BLaER1 treated with 17β-estradiol and CSF1 and Interleukin-3, amounts not matched to agents 10 nM and 100 nM (cell line): ENCODE data around the gene TXNRD2.
A peak's percentile ranks its signal among the peaks of the same experiment; 100 is the strongest.

Experiments used
- H3K27ac ChIP-seq, 11 experiments: shearing (Covaris generic); formaldehyde crosslinking; 2 replicates each; pipeline ENCODE4 v1.8.1; 2022
- H3K27me3 ChIP-seq, 11 experiments: shearing (Covaris generic); formaldehyde crosslinking; 2 replicates each; pipeline ENCODE4 v1.8.1; 2022
- H3K36me3 ChIP-seq, 11 experiments: shearing (Covaris generic); formaldehyde crosslinking; 2 replicates each; pipeline ENCODE4 v1.8.1; 2022
- H3K4me1 ChIP-seq, 10 experiments: shearing (Covaris generic); formaldehyde crosslinking; 2 replicates each; pipeline ENCODE4 v1.8.1; 2022
- H3K4me2 ChIP-seq, 11 experiments: shearing (Covaris generic); formaldehyde crosslinking; 2 replicates each; pipeline ENCODE4 v1.8.1; 2022
- H3K4me3 ChIP-seq, 10 experiments: shearing (Covaris generic); formaldehyde crosslinking; 2 replicates each; pipeline ENCODE4 v1.8.1; 2022
- H3K9ac ChIP-seq, 11 experiments: shearing (Covaris generic); formaldehyde crosslinking; 2 replicates each; pipeline ENCODE4 v1.8.1; 2022
- H3K9me3 ChIP-seq, 11 experiments: shearing (Covaris generic); formaldehyde crosslinking; replicated peaks in 1 of 11; 2 replicates each; pipeline ENCODE4 v1.8.1; 2022
- H4K20me1 ChIP-seq, 11 experiments: shearing (Covaris generic); formaldehyde crosslinking; 2 replicates each; pipeline ENCODE4 v1.8.1; 2022
- Cebpa-rat ChIP-seq, 11 experiments: shearing (Covaris generic); IDR thresholded peaks; 2 replicates each; pipeline ENCODE4 v1.8.1; 2022

Gene TXNRD2

GRCh38 chr22:19843107-19843856 lies 98.3 kb downstream of the TXNRD2 start:
- peak overlapping the region; percentile 77 to 96 (median 87) for H3K4me2 ChIP-seq
- H3K4me3 ChIP-seq: peak overlapping the region in 1 of 10 experiments; percentile 21; a peak in 1 of 20 replicates
- peak overlapping the region; percentile 54 to 73 (median 65); a peak in 21 of 22 replicates for H3K9ac ChIP-seq
- H3K4me1 ChIP-seq: peaks cover 50 to 65% (median 61%) of the 10 kb centered on the region in 10 experiments
- H3K27me3 ChIP-seq: no peaks in the 10 kb centered on the region
- no peak for TF ChIP-seq Cebpa-rat (IDR thresholded peaks at IDR 0.05)
- H4K20me1 ChIP-seq: peaks cover 0 to 94% (median 36%) of the 10 kb centered on the region in 11 experiments; a peak in 16 of 22 replicates
- H3K27ac ChIP-seq: peak overlapping the region; percentile 55 to 77 (median 69); a peak in 21 of 22 replicates
- H3K36me3 ChIP-seq: peaks cover 4 to 19% (median 14%) of the 10 kb centered on the region in 11 experiments; a peak in 17 of 22 replicates
- H3K9me3 ChIP-seq: no peaks in the 10 kb centered on the region

DNA sequence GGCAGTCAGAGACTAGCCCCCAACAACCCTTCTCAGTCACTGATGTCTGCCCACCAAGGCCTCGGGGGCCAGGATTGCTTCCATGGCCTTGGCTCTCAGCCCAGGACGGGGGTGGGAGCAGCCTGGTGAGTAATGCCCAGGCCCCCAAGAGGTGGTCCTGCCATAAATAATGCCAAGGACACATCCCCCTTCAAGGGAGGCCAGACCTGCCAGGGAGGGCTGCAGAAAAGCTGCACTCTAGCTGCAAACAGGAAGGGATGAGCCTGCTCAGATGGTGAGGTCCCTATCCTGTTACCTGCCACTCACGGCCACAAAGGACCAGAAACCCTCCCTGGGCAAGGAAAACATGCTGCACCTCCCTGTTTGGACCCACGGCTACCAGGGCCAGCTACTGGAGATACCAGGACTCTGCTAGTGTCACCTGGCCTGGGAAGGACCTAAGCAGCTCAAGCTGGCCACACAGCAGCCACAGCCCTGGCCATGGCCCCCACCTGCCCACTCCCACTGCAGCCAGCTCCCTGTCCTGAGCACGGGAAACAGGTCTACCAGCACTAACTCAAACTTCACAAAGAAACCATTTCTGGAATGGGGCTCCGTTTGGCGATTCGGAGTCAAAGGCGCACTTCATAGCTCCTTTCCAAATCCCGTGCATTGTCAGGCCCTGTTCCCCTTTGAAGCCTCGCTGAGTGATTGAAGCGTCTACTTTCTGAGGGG lies 99.1 kb downstream of the TXNRD2 start:
- Histone ChIP-seq H3K4me3 (no peak overlapping the region), H3K4me1 (peaks cover 48 to 62% (median 57%) of the 10 kb centered on the region in 10 experiments), H4K20me1 (peaks cover 0 to 94% (median 31%) of the 10 kb centered on the region in 11 experiments; a peak in 14 of 22 replicates), H3K4me2 (peak overlapping the region; percentile 24 to 93 (median 54); a peak in 21 of 22 replicates), H3K9me3 (no peaks in the 10 kb centered on the region), H3K9ac (peak overlapping the region in 7 of 11 experiments; percentile 15 to 62 (median 21); a peak in 7 of 22 replicates), H3K27me3 (no peaks in the 10 kb centered on the region), H3K27ac (peak overlapping the region in 2 of 11 experiments; percentile 2 to 25; a peak in 2 of 22 replicates), H3K36me3 (peaks cover 0 to 15% (median 10%) of the 10 kb centered on the region in 11 experiments; a peak in 14 of 22 replicates)
- TF ChIP-seq Cebpa-rat (IDR thresholded peaks at IDR 0.05): no peak

DNA sequence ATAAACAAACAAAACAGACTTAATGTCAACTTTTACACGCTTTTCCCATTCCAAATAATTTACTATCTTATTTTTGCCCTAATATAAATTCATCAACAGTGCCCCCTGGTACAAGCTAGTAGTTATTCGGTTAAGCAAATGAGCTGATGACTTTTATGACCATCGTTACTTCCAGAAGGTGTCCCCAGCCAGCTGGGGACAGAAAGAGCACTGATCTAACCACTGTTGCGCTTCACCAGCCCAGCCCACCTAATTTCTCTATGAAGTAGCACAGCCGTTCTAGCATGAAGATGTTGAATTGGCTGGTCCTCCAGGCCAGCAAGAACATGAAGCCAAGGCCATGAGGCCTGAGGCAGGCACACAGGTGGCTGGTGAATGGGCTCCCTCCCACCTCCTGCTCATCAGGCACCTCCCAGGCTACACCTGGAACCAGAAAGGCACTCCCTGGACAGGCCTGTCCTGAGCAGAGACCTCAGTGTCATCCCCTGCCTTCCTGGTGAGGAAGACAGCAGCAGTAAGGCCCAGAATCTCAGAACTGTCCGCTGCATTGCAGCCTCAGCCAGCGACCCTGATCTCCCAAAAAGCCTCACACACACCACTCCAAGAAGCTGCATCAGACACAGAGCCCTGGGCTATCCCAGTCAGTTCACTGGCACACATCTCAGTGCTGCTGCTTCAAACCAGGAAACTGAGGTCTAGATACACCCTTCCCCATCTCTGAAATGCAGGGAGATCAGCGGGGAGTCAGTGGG lies 99.8 kb downstream of the TXNRD2 start:
- Histone ChIP-seq H3K9ac (peak overlapping the region in 6 of 11 experiments; percentile 15 to 47 (median 22); a peak in 5 of 22 replicates), H3K4me1 (peaks cover 48 to 56% (median 54%) of the 10 kb centered on the region in 10 experiments), H3K4me2 (peak overlapping the region in 10 of 11 experiments; percentile 24 to 93 (median 52); a peak in 18 of 22 replicates), H3K27me3 (no peaks in the 10 kb centered on the region), H3K4me3 (no peak overlapping the region), H3K9me3 (no peaks in the 10 kb centered on the region), H4K20me1 (peaks cover 0 to 91% (median 24%) of the 10 kb centered on the region in 11 experiments; a peak in 14 of 22 replicates), H3K27ac (peak overlapping the region in 2 of 11 experiments; percentile 2 to 25; a peak in 2 of 22 replicates), H3K36me3 (peaks cover 0 to 8% (median 3%) of the 10 kb centered on the region in 11 experiments; a peak in 9 of 22 replicates)
- no peak for TF ChIP-seq Cebpa-rat (IDR thresholded peaks at IDR 0.05)

DNA sequence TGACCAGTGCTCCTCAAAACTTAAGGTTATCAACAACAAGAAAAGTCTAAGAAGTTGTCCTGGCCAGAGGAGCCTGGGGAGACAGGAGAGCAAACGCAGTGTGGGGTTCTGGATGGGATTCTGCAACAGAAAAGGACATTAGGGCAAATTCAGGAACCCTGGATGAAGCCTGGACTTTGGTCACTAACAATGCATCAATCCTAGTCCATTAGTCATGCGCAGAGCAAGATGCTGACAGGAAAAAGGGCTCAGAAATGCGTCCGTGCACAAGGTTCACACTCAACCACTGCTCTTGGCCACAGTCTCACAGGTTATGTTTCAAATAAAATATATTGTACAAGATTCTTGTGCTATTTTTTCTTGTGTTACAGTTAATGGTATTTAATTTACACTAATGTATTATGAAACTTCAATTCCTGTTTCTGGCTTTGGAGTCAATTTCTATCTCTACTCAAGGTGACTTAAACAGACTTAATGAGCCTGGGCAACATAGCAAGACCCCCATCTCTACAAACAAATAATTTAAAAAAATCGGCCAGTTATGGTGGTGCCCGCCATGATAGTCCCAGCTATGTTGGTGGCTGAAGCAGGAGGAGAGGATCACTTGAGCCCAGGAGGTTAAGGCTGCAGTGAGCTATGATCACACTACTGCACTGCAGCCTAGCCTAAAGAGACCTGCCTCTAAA lies 100.5 kb downstream of the TXNRD2 start:
- peaks cover 0 to 83% (median 17%) of the 10 kb centered on the region in 11 experiments; a peak in 12 of 22 replicates for H4K20me1 ChIP-seq
- H3K9me3 ChIP-seq: no peaks in the 10 kb centered on the region
- peaks cover 44 to 49% (median 47%) of the 10 kb centered on the region in 10 experiments for H3K4me1 ChIP-seq
- no peaks in the 10 kb centered on the region for H3K27me3 ChIP-seq
- H3K36me3 ChIP-seq: peaks cover 0 to 5% (median 0%) of the 10 kb centered on the region in 11 experiments; a peak in 1 of 22 replicates
- H3K9ac ChIP-seq: no peak overlapping the region
- TF ChIP-seq Cebpa-rat (IDR thresholded peaks at IDR 0.05): no peak
- peak overlapping the region in 6 of 11 experiments; percentile 43 to 93 (median 54); a peak in 8 of 22 replicates for H3K4me2 ChIP-seq
- H3K4me3 ChIP-seq: no peak overlapping the region
- no peak overlapping the region for H3K27ac ChIP-seq

DNA sequence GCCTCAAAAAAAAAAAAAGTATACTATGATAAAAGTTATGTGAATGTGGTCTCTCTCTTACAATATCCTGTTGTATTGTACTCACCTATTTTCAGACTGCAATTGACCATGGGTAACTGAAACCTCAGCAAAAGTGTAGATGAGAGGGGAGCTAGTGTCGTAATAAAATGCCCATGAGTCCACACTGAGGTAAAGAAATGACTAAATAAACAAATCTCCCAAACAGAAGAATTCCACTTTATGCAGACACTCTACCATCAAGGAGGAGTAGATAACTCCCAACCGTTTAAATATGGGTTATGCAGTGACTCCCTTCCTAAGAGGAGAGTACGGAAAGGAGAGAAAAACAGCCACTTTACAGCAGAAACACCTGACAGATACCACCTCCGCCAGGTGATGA lies 101.6 kb downstream of the TXNRD2 start:
- peaks cover 0 to 5% (median 0%) of the 10 kb centered on the region in 11 experiments; a peak in 1 of 22 replicates for H3K36me3 ChIP-seq
- H3K4me2 ChIP-seq: no peak overlapping the region
- peaks cover 33 to 38% (median 36%) of the 10 kb centered on the region in 10 experiments for H3K4me1 ChIP-seq
- no peak overlapping the region for H3K27ac ChIP-seq
- H4K20me1 ChIP-seq: peaks cover 0 to 73% (median 9%) of the 10 kb centered on the region in 11 experiments; a peak in 11 of 22 replicates
- H3K9ac ChIP-seq: no peak overlapping the region
- H3K27me3 ChIP-seq: no peaks in the 10 kb centered on the region
- no peak for TF ChIP-seq Cebpa-rat (IDR thresholded peaks at IDR 0.05)
- H3K9me3 ChIP-seq: no peaks in the 10 kb centered on the region
- no peak overlapping the region for H3K4me3 ChIP-seq

DNA sequence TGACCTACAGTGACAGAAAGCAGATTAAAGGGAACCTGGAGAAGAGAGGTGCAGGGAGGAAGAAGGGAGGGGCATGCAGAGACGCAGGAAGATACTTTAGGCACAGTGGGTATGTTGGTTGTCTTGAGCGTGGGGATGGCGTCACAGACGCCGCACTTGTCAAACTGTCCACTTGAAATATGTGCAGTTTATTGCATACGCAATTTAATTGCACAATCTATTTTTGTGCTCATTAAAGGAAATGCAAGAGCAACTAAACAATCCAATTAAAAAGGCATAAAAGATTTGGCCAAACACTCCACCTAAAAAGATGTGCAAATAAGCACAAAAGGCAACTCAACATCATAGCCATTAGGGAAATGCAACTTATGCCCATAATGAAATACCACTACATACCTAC lies 103.7 kb downstream of the TXNRD2 start:
- Histone ChIP-seq H3K27ac (no peak overlapping the region), H3K9ac (no peak overlapping the region), H3K27me3 (no peaks in the 10 kb centered on the region), H3K4me2 (no peak overlapping the region), H3K36me3 (0 out of 22 replicates have a peak, but pooled peaks cover 0 to 5% (median 0%) of the 10 kb centered on the region in 11 experiments), H3K4me3 (no peak overlapping the region), H3K9me3 (no peaks in the 10 kb centered on the region), H3K4me1 (peaks cover 13 to 20% (median 18%) of the 10 kb centered on the region in 10 experiments), H4K20me1 (peaks cover 0 to 57% (median 6%) of the 10 kb centered on the region in 11 experiments; a peak in 8 of 22 replicates)
- TF ChIP-seq Cebpa-rat (IDR thresholded peaks at IDR 0.05): peak in 3 of 11 experiments; percentile 7 to 55 (median 39); a peak in 2 of 22 replicates

DNA sequence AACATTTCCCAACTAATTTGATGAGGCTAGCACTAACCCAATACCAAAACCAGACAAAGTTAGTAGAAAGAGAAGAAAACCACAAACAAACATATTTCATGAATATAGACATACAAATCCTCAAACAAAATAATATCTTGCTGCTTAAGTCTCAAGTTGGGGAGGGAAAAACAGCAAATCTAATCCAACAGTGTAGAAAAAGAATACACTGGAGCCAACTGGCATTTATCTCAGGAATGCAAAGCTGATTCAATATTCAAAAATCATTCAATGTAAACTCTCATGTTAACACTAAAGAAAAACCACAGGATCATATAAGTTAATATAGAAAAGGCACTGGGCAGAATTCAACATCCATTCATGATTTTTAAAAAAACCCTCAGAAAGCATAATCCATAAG lies 105.1 kb downstream of the TXNRD2 start:
- no peak for TF ChIP-seq Cebpa-rat (IDR thresholded peaks at IDR 0.05)
- H3K4me2 ChIP-seq: no peak overlapping the region
- H3K4me3 ChIP-seq: no peak overlapping the region
- no peak overlapping the region for H3K27ac ChIP-seq
- no peaks in the 10 kb centered on the region for H3K27me3 ChIP-seq
- H4K20me1 ChIP-seq: peaks cover 0 to 54% (median 0%) of the 10 kb centered on the region in 11 experiments; a peak in 6 of 22 replicates
- H3K36me3 ChIP-seq: 0 out of 22 replicates have a peak, but pooled peaks cover 0 to 5% (median 0%) of the 10 kb centered on the region in 11 experiments
- H3K9ac ChIP-seq: no peak overlapping the region
- H3K4me1 ChIP-seq: peaks cover 7 to 15% (median 13%) of the 10 kb centered on the region in 10 experiments; a peak in 18 of 20 replicates
- H3K9me3 ChIP-seq: no peaks in the 10 kb centered on the region
